CD4-positive, alpha-beta T cell treated with Interferon alpha-2 for 1 hour (primary cell): ENCODE measurements around the gene TNIK.

Source experiments
- DNase-seq, 2 donors: peaks; one replicate each; pipeline ENCODE4 v3.0.0-alpha.2; 2020 to 2022

TNIK gene

DNA sequence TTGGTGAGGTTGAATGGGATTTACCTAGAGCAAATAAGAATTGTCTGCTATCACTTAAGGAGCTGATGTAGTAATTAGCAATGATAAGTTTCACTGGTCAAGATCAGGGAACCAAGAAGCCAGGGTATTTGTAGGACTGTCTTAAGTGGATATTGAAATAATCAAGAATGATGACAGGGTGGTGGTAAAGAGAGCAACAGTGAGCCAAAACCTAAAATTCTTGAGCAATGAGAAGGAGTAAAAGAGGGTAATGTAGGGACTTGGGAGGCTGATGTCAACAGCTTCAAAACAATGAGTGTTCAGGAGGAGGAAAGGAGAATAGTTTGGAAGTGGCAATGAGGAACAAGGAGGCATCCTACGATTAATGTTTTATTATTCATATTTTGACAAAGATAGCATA, 402.1 kb downstream of the TNIK start:
- DNase-seq = no peak

- DNase-seq = no peak
Observed at GRCh38 chr3:171057072-171057471, 403.1 kb downstream of the TNIK start.

DNA sequence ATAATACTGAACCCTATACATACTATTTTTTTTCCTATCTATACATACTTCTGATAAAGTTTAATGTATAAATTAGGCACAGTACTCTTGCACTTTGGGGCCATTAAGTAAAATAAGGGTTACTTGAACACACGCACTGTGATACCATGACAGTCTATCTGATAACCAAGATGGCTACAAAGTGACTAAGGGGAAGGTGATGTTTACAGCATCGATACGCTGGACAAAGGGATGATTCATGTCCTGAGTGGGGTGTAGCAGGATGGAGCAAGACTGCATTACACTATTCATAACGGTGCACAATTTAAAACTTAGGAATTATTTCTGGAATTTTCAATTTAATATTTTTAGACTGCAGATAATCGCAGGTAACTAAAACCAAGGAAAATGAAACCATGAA, 403.7 kb downstream of the TNIK start:
- no peak for DNase-seq

- no peak for DNase-seq
Observed at GRCh38 chr3:171055336-171056178, 404.6 kb downstream of the TNIK start.

- DNase-seq = no peak
Observed at GRCh38 chr3:171054921-171055320, 405.3 kb downstream of the TNIK start.

DNA sequence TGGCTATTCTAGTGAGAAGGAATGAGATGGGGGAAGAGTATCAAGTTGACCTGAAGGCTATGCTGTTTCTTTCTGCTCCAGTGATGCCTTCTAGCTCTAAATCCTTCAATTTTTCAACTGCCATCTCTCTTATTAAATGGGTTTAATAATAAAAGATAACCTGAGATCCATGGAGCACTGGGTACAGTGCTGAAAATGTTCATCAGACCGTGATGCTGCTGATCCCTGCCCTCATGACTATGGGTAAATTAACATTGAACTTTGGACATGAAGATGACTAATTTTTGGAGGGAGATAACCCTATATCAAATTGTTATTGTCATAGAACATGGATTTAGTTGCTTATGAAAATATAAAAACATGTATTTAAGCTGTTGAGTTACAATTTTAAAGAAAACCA, 406.0 kb downstream of the TNIK start:
- no peak for DNase-seq

DNA sequence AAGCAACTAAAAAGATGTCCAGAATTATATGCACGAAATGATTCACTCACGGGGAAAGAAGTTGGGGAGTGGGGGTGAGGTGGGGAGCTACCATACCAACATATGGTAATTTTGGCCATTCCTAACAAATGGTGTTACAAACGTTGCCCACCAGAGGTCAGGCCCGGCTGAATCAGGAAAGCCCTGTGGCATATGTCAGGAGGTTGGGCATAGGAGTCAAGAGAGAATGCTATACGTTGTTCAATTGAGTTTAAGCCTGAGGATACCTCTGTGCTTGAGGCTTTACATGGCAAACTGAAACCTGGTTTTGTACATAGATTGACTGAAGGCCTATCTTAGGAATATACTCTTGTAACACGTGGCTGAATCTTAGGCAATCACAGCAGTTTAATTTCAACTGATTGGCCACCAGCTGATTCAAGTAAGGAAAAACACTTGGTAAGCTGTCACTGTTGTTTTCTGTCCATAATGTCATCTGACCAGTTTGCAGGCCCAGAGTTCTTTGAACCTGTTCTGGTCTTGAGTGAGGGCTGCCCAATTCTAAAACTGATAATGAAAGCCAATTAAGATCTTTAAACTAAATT, 410.3 kb downstream of the TNIK start:
- peak; percentile 19 to 47 for DNase-seq

DNA sequence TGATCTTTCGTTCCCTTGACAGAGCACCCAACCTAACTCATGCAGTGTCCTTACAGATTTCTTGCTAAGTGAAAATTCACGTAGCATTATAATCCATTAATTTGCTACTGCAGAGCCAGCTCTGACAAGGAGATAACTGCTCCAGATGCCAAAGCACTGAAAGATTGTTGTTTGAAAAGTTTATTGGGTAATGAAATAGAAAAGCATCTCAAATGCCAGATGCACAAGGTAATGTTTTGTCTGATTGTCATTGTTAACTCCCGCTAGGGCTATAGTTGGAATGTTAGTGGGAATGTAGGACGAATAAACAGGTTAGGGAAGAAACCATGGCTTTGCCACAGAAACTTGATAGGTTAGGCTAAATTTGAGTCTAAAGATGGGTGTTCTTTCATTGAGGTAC, 413.4 kb downstream of the TNIK start:
- DNase-seq = no peak

GRCh38 chr3:171044835-171045793, 415.1 kb downstream of the TNIK start:
- no peak for DNase-seq

DNA sequence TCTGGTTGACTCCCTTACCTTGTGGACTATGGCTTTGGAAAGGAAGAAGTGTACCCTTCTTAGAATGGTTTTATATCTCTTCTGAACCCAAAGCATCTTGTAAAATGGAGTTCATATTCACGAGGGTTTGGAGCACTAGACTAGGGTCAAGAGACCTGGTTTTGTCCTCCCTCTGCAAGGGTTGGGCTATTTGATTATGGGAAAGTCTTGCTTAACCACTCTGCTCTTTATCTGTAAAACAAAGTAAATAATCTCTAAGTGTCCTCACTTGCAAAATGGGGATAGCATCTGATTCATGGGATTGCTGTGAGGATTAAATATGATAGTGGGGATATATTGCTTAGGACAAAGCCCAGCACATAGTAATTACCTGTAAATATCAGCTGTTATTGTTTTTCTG, 415.8 kb downstream of the TNIK start:
- DNase-seq = no peak

DNA sequence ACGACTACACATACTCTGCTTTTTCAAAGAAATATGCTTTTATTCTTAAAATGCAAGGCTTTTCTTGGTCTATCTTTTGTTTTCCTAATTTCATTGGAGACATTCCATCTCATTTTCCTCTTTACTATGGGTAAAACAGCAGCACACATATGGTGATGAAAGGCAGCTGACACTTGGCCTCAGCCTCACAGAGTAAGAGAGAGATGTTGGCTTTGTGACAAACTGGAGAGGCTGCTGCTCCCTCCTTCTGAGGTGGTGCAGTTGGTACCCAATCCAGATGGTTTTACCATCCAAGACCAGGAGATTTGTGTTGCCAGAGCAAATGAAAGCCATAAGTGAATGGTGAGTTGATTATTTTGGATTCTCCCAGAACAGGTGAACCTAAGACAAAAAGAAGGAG, 420.5 kb downstream of the TNIK start:
- no peak for DNase-seq

GRCh38 chr3:171038342-171038741, 421.9 kb downstream of the TNIK start:
- no peak for DNase-seq

GRCh38 chr3:171028779-171029232, 431.4 kb downstream of the TNIK start:
- DNase-seq = no peak

DNA sequence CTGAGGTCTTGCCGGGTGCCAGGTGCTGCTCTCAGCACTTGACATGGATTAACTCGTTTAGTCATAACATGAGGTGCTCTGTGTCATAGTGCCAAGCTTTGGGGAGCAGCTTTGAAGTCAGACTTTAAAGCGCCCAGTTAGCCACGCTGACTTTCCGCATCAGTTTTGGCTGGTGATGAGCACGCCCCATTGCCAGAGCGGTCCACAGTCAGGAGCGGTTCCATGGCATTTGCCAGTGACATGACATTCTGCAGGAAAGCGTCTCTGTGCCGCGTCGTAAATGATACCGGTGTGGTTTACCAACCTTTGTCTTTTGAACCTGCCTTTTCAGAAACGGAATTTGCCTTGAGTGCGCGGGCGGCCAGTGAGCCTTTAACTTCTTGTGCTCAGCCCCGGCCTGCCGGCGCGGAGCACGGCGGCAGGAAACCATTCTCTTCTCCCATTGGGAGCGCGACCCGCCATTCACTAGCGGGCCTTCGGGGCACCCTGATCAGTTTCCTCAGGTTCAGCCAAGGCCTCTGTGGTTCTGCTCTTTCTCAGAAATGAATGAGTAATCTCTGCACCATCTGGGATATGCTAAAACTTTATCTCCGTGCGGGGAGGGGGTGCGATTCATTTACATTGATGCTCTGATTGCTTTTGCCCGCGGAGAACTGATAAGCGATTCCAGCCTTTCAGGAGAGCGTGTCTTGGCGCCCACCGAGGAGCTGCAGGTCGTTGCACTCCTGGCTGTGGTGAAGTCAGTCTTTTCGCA, 432.0 kb downstream of the TNIK start:
- peak in 1 of 2 donors; percentile 16 for DNase-seq

- DNase-seq = no peak
Observed at GRCh38 chr3:171026597-171027293, 433.5 kb downstream of the TNIK start, which contains the start of gene SLC2A2. Gene SLC2A2 (minus strand): TSS chr3:171026720. CDS start chr3:171026670, 50 bp downstream.

GRCh38 chr3:171023566-171023965, 436.6 kb downstream of the TNIK start:
- no peak for DNase-seq

DNA sequence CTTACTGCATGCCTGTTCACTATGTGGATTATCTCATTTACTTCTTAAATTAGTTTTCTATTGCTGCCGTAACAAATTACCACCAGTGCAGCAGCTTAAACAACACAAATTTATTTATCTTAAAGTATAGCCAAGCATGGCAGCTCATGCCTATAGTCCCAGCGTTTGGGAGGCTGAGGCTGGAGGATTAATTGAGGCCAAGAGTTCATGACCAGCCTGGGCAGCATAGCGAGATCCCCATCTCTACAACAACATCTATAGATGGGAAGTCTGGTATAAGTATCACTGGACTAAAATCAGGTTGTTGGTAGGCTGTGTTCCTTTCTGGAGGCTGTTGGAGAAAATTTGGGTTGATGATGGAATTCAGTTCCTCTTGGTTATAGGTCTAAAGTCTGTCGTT, 438.8 kb downstream of the TNIK start:
- DNase-seq = no peak

DNA sequence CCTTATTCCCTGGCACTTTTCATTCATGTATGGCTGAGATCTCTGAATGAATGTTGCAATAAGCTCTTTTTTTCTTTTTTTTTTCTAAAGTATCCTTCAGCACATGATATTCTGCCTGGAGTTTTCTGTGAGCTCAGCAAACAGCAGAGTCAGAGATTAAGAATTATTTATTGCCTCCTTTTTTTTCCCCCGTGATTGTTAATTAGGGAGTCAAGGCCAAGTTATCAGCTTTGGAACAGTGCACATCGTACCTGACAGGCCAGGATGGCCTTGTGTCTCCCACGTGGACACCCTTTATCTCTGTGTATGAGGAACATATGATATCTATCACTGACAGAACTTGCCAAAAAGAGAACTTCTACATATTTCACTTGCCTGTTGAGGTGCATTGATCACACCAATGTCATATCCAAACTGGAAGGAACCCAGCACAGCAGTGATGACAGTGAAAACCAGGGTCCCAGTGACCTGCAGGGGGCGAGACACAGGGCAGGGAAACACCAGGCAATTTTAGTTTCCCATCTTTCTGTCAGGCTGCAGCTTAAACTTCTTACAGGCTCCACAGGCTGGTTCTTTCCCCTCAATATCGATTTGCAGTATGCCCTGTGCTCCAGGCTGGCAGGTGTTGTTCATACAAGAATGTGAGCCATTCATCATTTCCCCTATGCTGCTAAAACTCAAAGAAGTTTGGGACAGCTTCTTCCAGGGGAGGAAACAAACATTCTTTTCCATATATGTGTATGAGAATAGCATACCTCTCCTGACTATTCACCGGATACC, 441.9 kb downstream of the TNIK start:
- no peak for DNase-seq

GRCh38 chr3:171013822-171014748, 446.1 kb downstream of the TNIK start:
- no peak for DNase-seq

GRCh38 chr3:171011873-171012336, 448.3 kb downstream of the TNIK start:
- no peak for DNase-seq
